ENCODE results near the gene CFAP299. TPM values are rescaled to one million over a fixed set of nuclear protein-coding genes. Genes with fewer than 3 reads are reported as not detected.
A peak's percentile ranks its signal among the peaks of the same experiment; 100 is the strongest.

The CFAP299 gene
- total RNA-seq, 1 donor = 2.5 TPM

- Histone ChIP-seq H3K4me2 (ENCODE audit: insufficient read depth, low read length) (peak overlapping the region; percentile 10), H3K27ac (ENCODE audit: low read depth, low read length) (peak overlapping the region; percentile 29)
Measured at GRCh38 chr4:80295336-80295735, 40.2 kb upstream of the CFAP299 start.

GRCh38 chr4:80295826-80296225 is 39.7 kb upstream of the CFAP299 start:
- no peak overlapping the region for H3K4me2 ChIP-seq (ENCODE audit: insufficient read depth, low read length)

More at GRCh38 chr4:80295336-80295735, 40.2 kb upstream of the CFAP299 start:
- H3K27me3 ChIP-seq (ENCODE audit: insufficient read depth, low read length) = no peaks in the 10 kb centered on the region
- H3K9me3 ChIP-seq (ENCODE audit: low read depth, low read length) = no peaks in the 10 kb centered on the region
- no peaks in the 10 kb centered on the region for H4K20me1 ChIP-seq (ENCODE audit: insufficient read depth, low read length)
- no peak for DNase-seq (ENCODE audit: insufficient read length, low spot score, missing footprints)
- peaks cover 14% of the 10 kb centered on the region for H3K36me3 ChIP-seq (ENCODE audit: insufficient read depth, low read length)
- H2AFZ ChIP-seq (ENCODE audit: low read length) = no peak overlapping the region
- H3K4me1 ChIP-seq (ENCODE audit: insufficient read depth, low read length) = peaks cover 34% of the 10 kb centered on the region
- TF ChIP-seq CTCF (IDR thresholded peaks at IDR 0.05; ENCODE audit: extremely low read depth, low read depth, low read length) = no peak
- H3K79me2 ChIP-seq (ENCODE audit: insufficient read depth, low read length) = peaks cover 2% of the 10 kb centered on the region
- H3K4me3 ChIP-seq (ENCODE audit: insufficient read depth, low read length) = no peak overlapping the region

GRCh38 chr4:80301884-80302283 is 33.6 kb upstream of the CFAP299 start:
- H2AFZ ChIP-seq (ENCODE audit: low read length) = no peak overlapping the region
- TF ChIP-seq CTCF (IDR thresholded peaks at IDR 0.05; ENCODE audit: extremely low read depth, low read depth, low read length) = no peak
- no peak overlapping the region for H3K27ac ChIP-seq (ENCODE audit: low read depth, low read length)
- H3K4me3 ChIP-seq (ENCODE audit: insufficient read depth, low read length) = no peak overlapping the region
- no peak overlapping the region for H3K4me2 ChIP-seq (ENCODE audit: insufficient read depth, low read length)
- H3K4me1 ChIP-seq (ENCODE audit: insufficient read depth, low read length) = peaks cover 27% of the 10 kb centered on the region
- no peaks in the 10 kb centered on the region for H3K79me2 ChIP-seq (ENCODE audit: insufficient read depth, low read length)
- H4K20me1 ChIP-seq (ENCODE audit: insufficient read depth, low read length) = no peaks in the 10 kb centered on the region
- H3K9me3 ChIP-seq (ENCODE audit: low read depth, low read length) = no peaks in the 10 kb centered on the region
- no peaks in the 10 kb centered on the region for H3K27me3 ChIP-seq (ENCODE audit: insufficient read depth, low read length)
- no peak for DNase-seq (ENCODE audit: insufficient read length, low spot score, missing footprints)
- H3K36me3 ChIP-seq (ENCODE audit: insufficient read depth, low read length) = peaks cover 23% of the 10 kb centered on the region

More at GRCh38 chr4:80295826-80296225, 39.7 kb upstream of the CFAP299 start:
- Histone ChIP-seq H3K27ac (ENCODE audit: low read depth, low read length) (peak overlapping the region; percentile 29), H3K27me3 (ENCODE audit: insufficient read depth, low read length) (no peaks in the 10 kb centered on the region), H3K4me1 (ENCODE audit: insufficient read depth, low read length) (peaks cover 34% of the 10 kb centered on the region), H3K4me3 (ENCODE audit: insufficient read depth, low read length) (no peak overlapping the region), H3K79me2 (ENCODE audit: insufficient read depth, low read length) (no peaks in the 10 kb centered on the region), H3K9me3 (ENCODE audit: low read depth, low read length) (no peaks in the 10 kb centered on the region), H2AFZ (ENCODE audit: low read length) (no peak overlapping the region), H4K20me1 (ENCODE audit: insufficient read depth, low read length) (no peaks in the 10 kb centered on the region), H3K36me3 (ENCODE audit: insufficient read depth, low read length) (peaks cover 16% of the 10 kb centered on the region)
- TF ChIP-seq CTCF (IDR thresholded peaks at IDR 0.05; ENCODE audit: extremely low read depth, low read depth, low read length) = no peak
- DNase-seq (ENCODE audit: insufficient read length, low spot score, missing footprints) = no peak

GRCh38 chr4:80302616-80303223 is 32.8 kb upstream of the CFAP299 start:
- Histone ChIP-seq H3K4me1 (ENCODE audit: insufficient read depth, low read length) (peaks cover 35% of the 10 kb centered on the region), H3K9me3 (ENCODE audit: low read depth, low read length) (no peaks in the 10 kb centered on the region), H3K27me3 (ENCODE audit: insufficient read depth, low read length) (no peaks in the 10 kb centered on the region), H2AFZ (ENCODE audit: low read length) (no peak overlapping the region), H4K20me1 (ENCODE audit: insufficient read depth, low read length) (no peaks in the 10 kb centered on the region), H3K4me2 (ENCODE audit: insufficient read depth, low read length) (no peak overlapping the region), H3K79me2 (ENCODE audit: insufficient read depth, low read length) (no peaks in the 10 kb centered on the region), H3K4me3 (ENCODE audit: insufficient read depth, low read length) (no peak overlapping the region), H3K27ac (ENCODE audit: low read depth, low read length) (no peak overlapping the region), H3K36me3 (ENCODE audit: insufficient read depth, low read length) (peaks cover 21% of the 10 kb centered on the region)
- TF ChIP-seq CTCF (IDR thresholded peaks at IDR 0.05; ENCODE audit: extremely low read depth, low read depth, low read length) = no peak
- no peak for DNase-seq (ENCODE audit: insufficient read length, low spot score, missing footprints)
